ENCODE results near the gene UBE2J2. TPM values are rescaled to one million over a fixed set of nuclear protein-coding genes. Genes with fewer than 3 reads are reported as not detected.
A peak's percentile ranks its signal among the peaks of the same experiment; 100 is the strongest.

UBE2J2 gene
- total and polyA plus RNA-seq, 2 donors, result 34.7 to 67.1 TPM

GRCh38 chr1:1264868-1265272 lies 8.8 kb downstream of the UBE2J2 start:
- no peaks in the 10 kb centered on the region for H3K27me3 ChIP-seq (ENCODE audit: control insufficient read depth in 2 of 2, insufficient read depth in 1 of 2, low read length in 1 of 2)
- H3K36me3 ChIP-seq (ENCODE audit: control insufficient read depth in 2 of 2, insufficient read depth in 2 of 2, low read length in 1 of 2), result peaks cover 64 to 68% of the 10 kb centered on the region in 2 donors
- no peak overlapping the region for H3K4me3 ChIP-seq (ENCODE audit: low read length in 2 of 2)
- DNase-seq (ENCODE audit: low read depth in 6 of 9, low spot score in 9 of 9), result no peak
- H3K9me3 ChIP-seq (ENCODE audit: control insufficient read depth in 2 of 2, insufficient read depth in 1 of 2, low read length in 1 of 2), result no peaks in the 10 kb centered on the region
- H3K27ac ChIP-seq (ENCODE audit: low read depth in 1 of 2, low read length in 1 of 2), result no peak overlapping the region
- peaks cover 0 to 7% of the 10 kb centered on the region in 2 donors for H3K4me1 ChIP-seq (ENCODE audit: control insufficient read depth in 2 of 2, insufficient read depth in 2 of 2, low read length in 2 of 2)
- WGBS, result 95% methylated on average over 10 of the region's 10 CpGs

DNA sequence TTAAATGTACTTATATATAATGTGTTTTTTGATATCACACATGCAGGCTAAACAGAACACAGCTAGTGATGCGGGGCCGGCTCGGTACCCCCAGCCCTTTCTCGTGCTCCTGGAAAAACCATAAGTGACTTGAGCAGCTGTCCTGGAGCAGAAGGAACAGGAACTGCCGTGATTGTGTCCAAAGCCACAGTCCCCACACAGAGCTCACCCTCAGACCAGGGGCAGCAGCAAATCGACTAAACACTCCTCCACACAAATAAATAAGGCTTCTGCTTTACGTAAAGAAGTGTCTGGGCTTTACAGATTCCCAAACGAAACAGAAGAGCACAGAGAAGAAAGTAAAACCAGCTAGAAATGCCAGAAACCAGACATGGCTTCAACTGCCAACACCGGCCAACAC lies 9.6 kb downstream of the UBE2J2 start:
- H3K4me3 ChIP-seq (ENCODE audit: low read length in 2 of 2), result no peak overlapping the region
- H3K4me1 ChIP-seq (ENCODE audit: control insufficient read depth in 2 of 2, insufficient read depth in 2 of 2, low read length in 2 of 2), result peaks cover 0 to 7% of the 10 kb centered on the region in 2 donors
- H3K27me3 ChIP-seq (ENCODE audit: control insufficient read depth in 2 of 2, insufficient read depth in 1 of 2, low read length in 1 of 2), result no peaks in the 10 kb centered on the region
- 97% methylated on average over 9 of the region's 9 CpGs for WGBS
- peaks cover 68 to 73% of the 10 kb centered on the region in 2 donors for H3K36me3 ChIP-seq (ENCODE audit: control insufficient read depth in 2 of 2, insufficient read depth in 2 of 2, low read length in 1 of 2)
- no peak for DNase-seq (ENCODE audit: low read depth in 6 of 9, low spot score in 9 of 9)
- H3K27ac ChIP-seq (ENCODE audit: low read depth in 1 of 2, low read length in 1 of 2), result no peak overlapping the region
- no peaks in the 10 kb centered on the region for H3K9me3 ChIP-seq (ENCODE audit: control insufficient read depth in 2 of 2, insufficient read depth in 1 of 2, low read length in 1 of 2)

GRCh38 chr1:1262758-1263157 lies 10.9 kb downstream of the UBE2J2 start:
- no peak overlapping the region for H3K4me3 ChIP-seq (ENCODE audit: low read length in 2 of 2)
- 98% methylated on average over 8 of the region's 8 CpGs for WGBS
- H3K4me1 ChIP-seq (ENCODE audit: control insufficient read depth in 2 of 2, insufficient read depth in 2 of 2, low read length in 2 of 2), result peaks cover 0 to 7% of the 10 kb centered on the region in 2 donors
- H3K36me3 ChIP-seq (ENCODE audit: control insufficient read depth in 2 of 2, insufficient read depth in 2 of 2, low read length in 1 of 2), result peaks cover 68 to 71% of the 10 kb centered on the region in 2 donors
- no peaks in the 10 kb centered on the region for H3K9me3 ChIP-seq (ENCODE audit: control insufficient read depth in 2 of 2, insufficient read depth in 1 of 2, low read length in 1 of 2)
- no peak for DNase-seq (ENCODE audit: low read depth in 6 of 9, low spot score in 9 of 9)
- no peak overlapping the region for H3K27ac ChIP-seq (ENCODE audit: low read depth in 1 of 2, low read length in 1 of 2)
- no peaks in the 10 kb centered on the region for H3K27me3 ChIP-seq (ENCODE audit: control insufficient read depth in 2 of 2, insufficient read depth in 1 of 2, low read length in 1 of 2)

DNA sequence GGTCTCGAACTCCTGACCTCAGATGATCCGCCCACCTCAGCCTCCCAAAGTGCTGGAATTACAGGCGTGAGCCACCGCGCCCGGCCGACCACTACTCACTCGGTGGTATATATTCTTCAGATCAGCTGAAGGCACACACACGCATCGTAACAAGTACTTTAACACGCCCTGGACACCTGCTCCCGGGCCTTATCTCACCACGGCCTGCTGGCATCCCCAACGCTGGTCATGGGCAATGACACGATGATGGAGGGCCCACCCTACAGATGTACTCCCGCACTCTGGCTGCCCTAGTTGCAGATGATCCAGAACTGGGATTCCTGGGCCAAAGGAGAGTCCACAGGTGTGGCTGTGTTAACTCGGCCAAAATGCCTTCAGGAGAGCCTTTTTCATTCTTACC lies 11.6 kb downstream of the UBE2J2 start:
- Histone ChIP-seq H3K27me3 (ENCODE audit: control insufficient read depth in 2 of 2, insufficient read depth in 1 of 2, low read length in 1 of 2) (no peaks in the 10 kb centered on the region), H3K27ac (ENCODE audit: low read depth in 1 of 2, low read length in 1 of 2) (no peak overlapping the region), H3K36me3 (ENCODE audit: control insufficient read depth in 2 of 2, insufficient read depth in 2 of 2, low read length in 1 of 2) (peaks cover 64 to 68% of the 10 kb centered on the region in 2 donors), H3K4me1 (ENCODE audit: control insufficient read depth in 2 of 2, insufficient read depth in 2 of 2, low read length in 2 of 2) (peaks cover 0 to 7% of the 10 kb centered on the region in 2 donors), H3K4me3 (ENCODE audit: low read length in 2 of 2) (no peak overlapping the region), H3K9me3 (ENCODE audit: control insufficient read depth in 2 of 2, insufficient read depth in 1 of 2, low read length in 1 of 2) (no peaks in the 10 kb centered on the region)
- no peak for DNase-seq (ENCODE audit: low read depth in 6 of 9, low spot score in 9 of 9)
- whole genome bisulfite sequencing, result 98% methylated on average over 17 of the region's 17 CpGs

DNA sequence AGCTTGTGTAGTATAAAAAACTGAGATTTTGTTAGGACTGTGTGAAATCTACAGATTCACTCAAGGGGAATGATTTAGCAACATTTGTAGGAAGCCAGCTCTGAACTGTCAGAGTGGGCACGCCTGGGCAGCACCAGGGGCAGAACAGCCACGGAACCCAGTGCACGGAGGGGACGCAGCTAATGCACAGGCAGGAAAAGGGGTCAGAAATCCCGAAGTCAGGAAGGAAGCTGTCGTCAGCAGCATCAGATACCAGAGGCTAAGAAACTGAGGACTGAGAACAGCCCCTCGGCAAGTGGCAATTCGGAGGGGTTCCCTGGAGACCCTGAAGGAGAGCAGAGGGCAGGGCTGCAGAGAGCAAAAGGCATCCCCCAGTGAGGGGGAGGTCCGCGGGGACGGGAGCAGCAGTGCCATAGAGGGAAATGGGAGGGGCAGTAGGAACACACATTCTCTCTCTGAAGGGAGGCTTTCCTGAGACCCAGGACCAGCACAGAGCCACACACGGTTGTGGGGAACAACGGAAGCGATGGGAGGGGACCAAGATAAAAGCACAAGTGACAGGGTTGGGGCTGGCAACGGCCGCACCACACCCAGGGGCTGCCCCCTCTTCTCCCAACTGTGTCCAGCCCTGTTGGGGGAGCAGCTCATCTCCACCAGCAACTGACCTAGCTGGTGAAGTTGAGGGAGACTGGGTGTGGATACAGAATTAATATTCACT lies 12.7 kb downstream of the UBE2J2 start:
- DNase-seq (ENCODE audit: low read depth in 6 of 9, low spot score in 9 of 9), result peak in 1 of 9 donors; percentile 23
- Histone ChIP-seq H3K9me3 (ENCODE audit: control insufficient read depth in 2 of 2, insufficient read depth in 1 of 2, low read length in 1 of 2) (no peaks in the 10 kb centered on the region), H3K27me3 (ENCODE audit: control insufficient read depth in 2 of 2, insufficient read depth in 1 of 2, low read length in 1 of 2) (no peaks in the 10 kb centered on the region), H3K4me3 (ENCODE audit: low read length in 2 of 2) (no peak overlapping the region), H3K4me1 (ENCODE audit: control insufficient read depth in 2 of 2, insufficient read depth in 2 of 2, low read length in 2 of 2) (peaks cover 0 to 7% of the 10 kb centered on the region in 2 donors), H3K36me3 (ENCODE audit: control insufficient read depth in 2 of 2, insufficient read depth in 2 of 2, low read length in 1 of 2) (peaks cover 70 to 72% of the 10 kb centered on the region in 2 donors), H3K27ac (ENCODE audit: low read depth in 1 of 2, low read length in 1 of 2) (no peak overlapping the region)
- 75% methylated on average over 16 of the region's 16 CpGs for WGBS

- Histone ChIP-seq H3K4me1 (ENCODE audit: control insufficient read depth in 2 of 2, insufficient read depth in 2 of 2, low read length in 2 of 2) (peaks cover 0 to 7% of the 10 kb centered on the region in 2 donors), H3K27ac (ENCODE audit: low read depth in 1 of 2, low read length in 1 of 2) (no peak overlapping the region), H3K4me3 (ENCODE audit: low read length in 2 of 2) (no peak overlapping the region), H3K9me3 (ENCODE audit: control insufficient read depth in 2 of 2, insufficient read depth in 1 of 2, low read length in 1 of 2) (no peaks in the 10 kb centered on the region), H3K27me3 (ENCODE audit: control insufficient read depth in 2 of 2, insufficient read depth in 1 of 2, low read length in 1 of 2) (no peaks in the 10 kb centered on the region), H3K36me3 (ENCODE audit: control insufficient read depth in 2 of 2, insufficient read depth in 2 of 2, low read length in 1 of 2) (peaks cover 71 to 72% of the 10 kb centered on the region in 2 donors)
- 90% methylated on average over 26 of the region's 26 CpGs for WGBS
- DNase-seq (ENCODE audit: low read depth in 6 of 9, low spot score in 9 of 9), result no peak
Measured at GRCh38 chr1:1259951-1260600, 13.6 kb downstream of the UBE2J2 start.

DNA sequence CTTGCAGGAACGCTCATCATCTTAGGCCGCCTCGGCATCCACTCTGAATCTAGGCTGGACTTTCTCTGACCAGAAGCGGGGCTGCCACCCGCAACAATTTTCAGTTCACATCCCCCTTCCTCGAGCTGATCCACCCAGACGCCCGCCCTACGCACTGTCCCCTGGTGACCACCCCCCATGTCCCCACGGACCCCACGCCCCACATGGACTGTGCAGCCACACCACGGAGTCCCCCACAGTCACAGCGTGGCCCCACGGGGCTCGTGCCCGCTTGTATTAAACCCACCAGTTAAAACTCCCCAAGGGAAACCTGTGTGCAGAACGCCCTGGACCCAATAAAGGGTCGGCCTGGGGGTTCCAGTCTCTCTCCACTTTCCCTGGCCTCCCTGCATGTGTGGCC lies 14.1 kb downstream of the UBE2J2 start:
- no peak for DNase-seq (ENCODE audit: low read depth in 6 of 9, low spot score in 9 of 9)
- Histone ChIP-seq H3K9me3 (ENCODE audit: control insufficient read depth in 2 of 2, insufficient read depth in 1 of 2, low read length in 1 of 2) (no peaks in the 10 kb centered on the region), H3K4me3 (ENCODE audit: low read length in 2 of 2) (no peak overlapping the region), H3K27ac (ENCODE audit: low read depth in 1 of 2, low read length in 1 of 2) (no peak overlapping the region), H3K4me1 (ENCODE audit: control insufficient read depth in 2 of 2, insufficient read depth in 2 of 2, low read length in 2 of 2) (peaks cover 0 to 7% of the 10 kb centered on the region in 2 donors), H3K27me3 (ENCODE audit: control insufficient read depth in 2 of 2, insufficient read depth in 1 of 2, low read length in 1 of 2) (no peaks in the 10 kb centered on the region), H3K36me3 (ENCODE audit: control insufficient read depth in 2 of 2, insufficient read depth in 2 of 2, low read length in 1 of 2) (peaks cover 73 to 74% of the 10 kb centered on the region in 2 donors)
- WGBS, result 95% methylated on average over 18 of the region's 18 CpGs

- Histone ChIP-seq H3K4me1 (ENCODE audit: control insufficient read depth in 2 of 2, insufficient read depth in 2 of 2, low read length in 2 of 2) (peaks cover 0 to 7% of the 10 kb centered on the region in 2 donors), H3K27ac (ENCODE audit: low read depth in 1 of 2, low read length in 1 of 2) (no peak overlapping the region), H3K4me3 (ENCODE audit: low read length in 2 of 2) (no peak overlapping the region), H3K36me3 (ENCODE audit: control insufficient read depth in 2 of 2, insufficient read depth in 2 of 2, low read length in 1 of 2) (peaks cover 73 to 78% of the 10 kb centered on the region in 2 donors), H3K27me3 (ENCODE audit: control insufficient read depth in 2 of 2, insufficient read depth in 1 of 2, low read length in 1 of 2) (no peaks in the 10 kb centered on the region), H3K9me3 (ENCODE audit: control insufficient read depth in 2 of 2, insufficient read depth in 1 of 2, low read length in 1 of 2) (no peaks in the 10 kb centered on the region)
- WGBS, result 98% methylated on average over 22 of the region's 22 CpGs
- no peak for DNase-seq (ENCODE audit: low read depth in 6 of 9, low spot score in 9 of 9)
Measured at GRCh38 chr1:1259119-1259488, 14.6 kb downstream of the UBE2J2 start.
